Non-pigmented ciliary epithelial cell (primary cell): ENCODE measurements around the gene STMN3.
"Not testable (repeated sequence)": the region's sequence is repeated elsewhere in the genome, so short reads cannot be mapped to it uniquely, and the experiment has no call there.

Source experiments
- DNase-seq: peaks from one replicate; pipeline ENCODE4 v3.0.0-alpha.2; 2010; ENCODE audit warnings: low read depth

Gene STMN3

GRCh38 chr20:63612276-63612931 lies 40.8 kb downstream of the STMN3 start:
- no peak for DNase-seq

GRCh38 chr20:63611646-63612045 lies 41.6 kb downstream of the STMN3 start:
- no peak for DNase-seq

DNA sequence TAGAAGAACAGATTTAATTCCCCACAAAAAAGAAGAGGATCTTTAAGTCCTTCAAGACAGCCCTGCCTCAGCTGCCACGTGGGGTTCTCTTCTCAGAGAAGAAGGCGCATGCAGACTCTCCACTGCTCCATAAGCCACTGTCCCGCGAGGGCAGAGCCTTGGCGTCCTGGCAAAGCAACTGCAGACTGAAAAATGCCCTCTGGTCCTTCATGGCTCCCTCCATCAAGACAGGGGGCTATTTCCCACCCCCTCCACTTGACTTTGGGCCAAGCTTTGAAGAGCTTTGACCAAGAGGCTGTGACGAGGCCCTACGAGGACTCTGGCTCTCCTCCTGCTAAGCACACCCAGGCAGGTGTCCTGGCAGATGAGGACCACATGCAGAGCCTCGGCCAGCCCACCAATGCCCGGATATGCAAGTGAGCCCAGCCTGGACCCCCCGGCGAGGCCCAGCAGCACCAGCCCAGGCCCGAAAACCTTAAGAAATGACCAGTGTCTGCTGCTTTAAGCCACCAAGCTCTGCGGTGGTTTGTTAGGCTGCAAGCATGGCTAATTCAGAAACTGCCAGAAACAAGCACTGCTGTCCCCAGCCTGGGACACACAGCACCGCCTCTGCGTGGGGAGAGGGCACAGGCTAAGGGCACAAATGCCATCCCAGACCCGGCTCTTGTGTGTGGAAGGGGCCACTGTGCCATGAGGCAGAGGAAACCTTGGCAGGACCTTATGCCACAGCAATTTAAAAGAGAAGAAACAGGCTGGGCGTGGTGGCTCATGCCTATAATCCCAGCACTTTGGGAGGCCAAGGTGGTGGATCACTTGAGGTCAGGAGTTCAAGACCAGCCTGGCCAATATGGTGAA lies 42.4 kb downstream of the STMN3 start:
- no peak for DNase-seq

DNA sequence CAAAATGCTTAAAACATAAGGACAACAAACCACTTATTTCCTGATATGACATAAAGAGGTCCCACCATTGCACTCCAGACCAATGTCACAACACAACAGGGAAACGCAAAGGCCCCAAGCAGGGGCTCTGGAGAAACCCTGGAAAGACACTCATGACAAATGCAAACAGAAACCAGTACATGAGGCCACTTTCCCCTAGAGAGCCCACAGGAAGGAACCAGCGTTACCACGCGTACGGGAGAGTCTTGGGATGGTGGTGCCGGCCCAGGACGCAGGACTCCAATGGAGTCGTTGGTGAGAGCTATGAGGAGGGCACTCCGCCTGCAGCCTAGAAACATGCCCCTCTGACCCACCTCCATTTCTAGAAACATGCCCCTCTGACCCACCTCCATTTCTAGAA lies 46.5 kb downstream of the STMN3 start:
- DNase-seq, result no peak

- DNase-seq, result no peak
Measured at GRCh38 chr20:63602321-63602720, 50.9 kb downstream of the STMN3 start.

GRCh38 chr20:63601679-63602078 lies 51.5 kb downstream of the STMN3 start:
- DNase-seq, result not testable (repeated sequence)

DNA sequence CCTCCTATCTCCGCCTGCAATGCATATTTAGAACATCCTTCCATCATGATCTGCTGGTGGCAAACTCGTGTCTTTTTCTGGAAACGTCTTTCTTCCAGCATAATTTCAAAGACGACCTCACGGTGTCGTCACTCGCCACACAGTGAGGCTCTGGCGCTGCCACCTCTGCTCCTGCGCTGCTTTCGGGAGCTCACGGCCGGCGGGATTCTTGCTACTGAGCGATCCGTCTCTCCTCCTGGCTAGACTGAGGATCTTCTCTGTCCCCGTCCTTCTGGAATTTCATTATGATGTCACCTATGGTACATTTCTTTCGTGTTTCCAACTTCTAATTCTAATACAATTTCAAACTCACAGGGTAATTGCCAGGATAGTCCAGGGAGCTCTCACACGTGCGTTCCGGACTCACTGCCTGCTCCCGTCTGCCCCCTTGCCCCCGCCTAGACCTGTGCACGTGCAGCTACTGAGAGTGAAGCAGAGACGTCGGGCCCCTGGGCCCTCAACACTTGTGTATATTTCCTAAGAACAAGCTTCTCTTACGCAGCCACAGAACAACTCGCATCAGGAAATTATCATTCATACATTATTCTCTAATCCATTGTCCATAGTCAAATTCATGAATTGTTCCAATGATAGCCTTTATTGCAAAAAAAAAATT lies 53.7 kb downstream of the STMN3 start:
- no peak for DNase-seq

GRCh38 chr20:63598479-63599395 lies 54.5 kb downstream of the STMN3 start:
- no peak for DNase-seq

DNA sequence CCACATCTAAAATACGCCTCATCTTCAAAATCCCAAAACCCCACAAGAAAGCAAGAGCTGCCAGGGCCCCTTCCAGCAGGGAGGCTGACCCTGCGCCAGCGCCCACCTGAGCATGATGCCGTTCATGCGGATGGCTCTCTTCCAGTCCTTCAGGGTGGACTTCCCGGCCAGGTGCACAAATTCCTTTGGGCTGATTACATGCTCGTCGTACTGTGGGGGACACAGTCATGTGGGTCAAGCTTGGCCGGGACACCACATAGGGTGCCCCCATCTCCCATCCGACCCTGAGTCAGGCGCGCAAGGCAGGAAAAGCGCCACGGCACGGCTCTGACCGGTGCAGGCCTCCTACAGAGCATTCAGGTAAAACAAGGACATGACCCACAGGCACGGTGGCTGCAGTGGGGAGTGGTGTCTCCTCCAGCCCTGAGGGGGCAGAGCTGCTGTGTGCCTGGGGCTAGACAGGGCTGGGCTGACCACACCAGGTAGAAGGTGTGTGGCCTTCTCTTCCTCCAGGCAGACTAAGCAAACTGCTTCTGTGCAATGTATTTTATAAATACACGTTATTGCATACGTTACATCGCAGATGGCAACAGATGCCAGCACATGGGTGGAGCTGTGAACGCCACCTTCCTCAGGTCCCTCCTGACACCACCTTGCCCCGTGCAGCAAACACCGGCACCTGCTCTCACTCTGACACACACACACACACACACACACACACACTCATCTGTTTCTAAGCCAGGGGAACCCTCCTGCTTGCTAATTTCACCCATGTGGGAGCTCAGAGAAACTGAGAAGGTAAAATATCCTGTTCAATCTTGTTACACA lies 55.4 kb downstream of the STMN3 start:
- no peak for DNase-seq

DNA sequence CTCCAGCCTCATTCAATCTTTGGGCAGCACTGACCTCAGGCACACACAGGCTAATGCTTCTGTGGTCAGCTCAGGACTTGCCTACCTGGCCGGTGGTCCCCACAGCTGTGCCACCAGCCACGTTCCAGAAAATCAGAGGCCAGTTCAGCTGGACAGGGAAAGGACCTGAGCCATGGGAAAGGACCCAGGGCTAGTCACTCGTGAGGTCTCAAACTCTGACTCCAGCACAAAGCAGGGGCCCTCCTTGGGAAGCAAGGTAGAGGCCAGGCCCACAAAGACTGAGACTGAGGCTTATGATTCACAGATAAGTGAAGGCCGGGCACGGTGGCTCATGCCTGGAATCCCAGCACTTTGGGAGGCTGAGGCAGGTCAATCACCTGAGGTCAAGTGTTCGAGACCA lies 56.8 kb downstream of the STMN3 start:
- DNase-seq, result no peak

- no peak for DNase-seq
Measured at GRCh38 chr20:63595416-63596127, 57.7 kb downstream of the STMN3 start.

DNA sequence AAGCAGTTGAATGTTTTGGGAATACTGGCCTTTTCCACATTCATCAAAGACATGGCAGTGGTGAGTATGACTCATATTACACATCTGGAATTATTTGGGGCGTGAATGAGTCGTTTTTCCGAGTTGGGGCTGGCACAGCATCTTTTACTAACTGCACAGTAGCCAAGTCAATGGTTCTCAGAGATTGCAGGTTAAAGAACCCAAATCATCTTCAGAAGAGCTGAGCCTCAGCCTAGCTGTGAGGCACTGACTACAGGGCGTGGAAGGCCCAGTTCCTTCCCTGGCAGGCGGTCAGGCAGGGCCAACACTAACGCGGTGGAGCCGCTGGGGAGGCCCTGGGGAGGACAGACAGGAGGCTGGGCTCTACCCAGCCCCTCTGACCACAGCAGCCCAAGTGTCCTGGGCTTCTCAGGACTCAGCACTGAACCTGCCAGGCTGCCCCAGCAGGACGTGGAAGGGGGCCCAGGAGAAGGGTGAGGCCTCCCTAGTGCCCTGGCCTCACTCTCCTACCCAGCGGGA lies 59.1 kb downstream of the STMN3 start:
- no peak for DNase-seq

- DNase-seq, result no peak
Measured at GRCh38 chr20:63592661-63593060, 60.6 kb downstream of the STMN3 start.

DNA sequence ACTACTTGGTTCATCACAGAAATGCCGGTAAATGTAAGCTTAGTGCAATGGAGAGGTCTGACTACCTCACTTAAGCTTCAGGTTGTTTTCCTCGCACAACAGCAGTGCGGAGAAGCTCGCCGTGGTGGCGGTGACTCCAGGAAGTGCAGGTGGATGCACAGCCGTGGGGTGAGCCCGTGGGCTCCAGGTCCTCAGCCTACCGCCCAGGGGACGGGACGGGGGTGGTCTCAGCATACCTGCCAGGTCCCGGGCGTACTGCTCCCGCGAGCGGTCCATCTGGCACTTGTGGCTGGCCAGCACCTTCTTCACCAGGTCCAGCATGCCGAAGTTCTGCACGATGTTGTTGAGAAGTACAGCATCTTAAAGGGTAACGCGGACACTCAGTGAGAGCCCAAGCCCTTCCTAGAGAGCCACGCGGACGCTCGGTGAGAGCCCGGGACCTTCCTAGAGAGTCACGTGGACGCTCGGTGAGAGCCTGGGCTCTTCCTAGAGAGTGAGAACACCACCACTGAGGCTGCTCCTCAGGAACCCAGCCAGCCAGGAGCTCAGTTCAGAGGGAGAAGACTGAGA lies 61.4 kb downstream of the STMN3 start:
- no peak for DNase-seq

DNA sequence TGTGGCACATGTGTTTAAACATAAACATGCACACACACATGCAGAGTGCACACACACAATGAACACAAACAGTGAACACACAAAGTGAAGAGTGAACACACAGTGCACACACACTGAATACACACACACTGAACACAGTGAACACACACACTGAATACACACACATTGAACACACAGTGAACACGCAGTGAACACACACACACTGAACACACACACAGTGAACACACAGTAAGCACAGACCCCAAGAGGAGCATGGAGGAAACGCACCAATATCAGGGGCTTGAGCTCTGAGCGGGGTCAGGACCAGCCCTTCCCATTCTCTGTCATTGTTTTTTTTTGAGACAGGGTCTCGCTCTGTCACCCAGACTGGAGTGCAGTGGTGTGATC lies 62.1 kb downstream of the STMN3 start:
- DNase-seq, result no peak

- DNase-seq, result no peak
Measured at GRCh38 chr20:63590218-63591146, 62.7 kb downstream of the STMN3 start.
